GM18526 (cell line): ENCODE data around the gene RTN1.

Experiments used
- POLR2A ChIP-seq: IDR thresholded peaks from 3 replicates; pipeline ENCODE4 v1.6.1; 2011; ENCODE audit not compliant: insufficient read length; ENCODE audit errors: extremely low read depth

RTN1 gene

DNA sequence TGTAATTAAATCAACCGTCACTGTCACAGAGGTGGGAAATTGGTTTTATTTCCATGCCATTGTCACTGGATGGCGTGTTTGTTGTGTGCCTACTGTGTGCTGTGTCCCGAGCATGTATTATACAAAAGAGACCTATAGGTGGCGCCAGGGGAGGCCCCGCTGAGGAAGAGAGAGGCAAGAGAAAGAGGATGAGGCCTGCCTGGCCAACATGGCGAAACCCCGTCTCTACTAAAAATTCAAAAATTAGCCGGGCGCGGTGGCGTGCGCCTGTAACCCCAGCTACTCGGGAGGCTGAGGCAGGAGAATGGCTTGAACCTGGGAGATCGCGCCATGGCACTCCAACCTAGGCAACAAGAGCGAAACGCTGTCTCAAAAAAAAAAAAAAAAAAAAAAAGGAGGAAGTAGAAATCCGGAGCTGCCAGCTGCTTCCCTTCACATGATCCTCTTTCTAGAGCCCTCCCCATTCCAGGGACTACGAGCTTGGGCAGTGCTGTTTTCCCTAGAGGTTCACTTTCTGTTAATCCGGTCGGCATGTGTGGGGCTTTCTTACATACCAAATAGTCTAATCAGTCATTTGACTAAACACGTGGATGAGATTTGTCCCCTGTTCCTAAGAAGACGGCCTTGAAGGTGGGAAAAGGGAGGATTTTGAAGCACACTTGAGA, 287.6 kb downstream of the RTN1 start:
- TF ChIP-seq POLR2A = no peak

DNA sequence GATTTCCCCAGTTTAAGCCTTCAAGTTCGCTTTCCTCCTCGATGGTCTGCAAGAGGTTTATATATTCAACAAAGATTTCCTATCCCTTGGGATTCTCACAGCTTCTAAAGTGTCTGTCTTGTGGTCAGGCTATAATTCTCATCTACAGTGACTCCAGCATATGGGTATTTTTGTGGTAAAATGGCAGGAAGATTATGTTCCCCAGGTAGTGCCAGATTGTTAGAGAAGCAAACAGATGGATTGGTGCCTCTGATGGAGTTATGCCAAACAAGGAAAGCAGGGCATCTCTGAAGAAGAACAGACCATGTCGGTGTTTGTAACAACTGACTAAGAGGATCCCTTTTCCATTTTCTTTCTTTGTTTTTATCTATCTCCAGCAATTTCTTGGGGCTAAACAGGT, 288.4 kb downstream of the RTN1 start:
- no peak for TF ChIP-seq POLR2A

DNA sequence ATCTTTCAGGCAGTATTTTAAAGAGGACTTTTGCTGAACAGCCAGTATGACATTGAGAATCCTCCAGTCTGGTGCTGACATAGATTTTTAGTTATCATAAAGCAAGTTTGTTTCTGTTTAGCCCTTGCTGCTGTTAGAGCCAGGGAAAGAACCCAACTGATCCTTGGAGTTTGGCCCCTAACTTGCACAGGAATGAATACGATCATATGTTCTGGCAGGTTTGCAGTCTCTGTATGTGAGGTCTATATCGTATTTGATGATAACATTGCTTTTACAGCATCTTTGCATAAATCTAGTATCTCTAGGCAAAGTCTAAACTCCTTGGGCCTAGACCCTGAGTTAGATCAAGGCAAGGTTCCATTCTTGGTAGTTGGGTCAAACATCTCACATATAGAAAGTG, 289.7 kb downstream of the RTN1 start:
- TF ChIP-seq POLR2A = no peak

DNA sequence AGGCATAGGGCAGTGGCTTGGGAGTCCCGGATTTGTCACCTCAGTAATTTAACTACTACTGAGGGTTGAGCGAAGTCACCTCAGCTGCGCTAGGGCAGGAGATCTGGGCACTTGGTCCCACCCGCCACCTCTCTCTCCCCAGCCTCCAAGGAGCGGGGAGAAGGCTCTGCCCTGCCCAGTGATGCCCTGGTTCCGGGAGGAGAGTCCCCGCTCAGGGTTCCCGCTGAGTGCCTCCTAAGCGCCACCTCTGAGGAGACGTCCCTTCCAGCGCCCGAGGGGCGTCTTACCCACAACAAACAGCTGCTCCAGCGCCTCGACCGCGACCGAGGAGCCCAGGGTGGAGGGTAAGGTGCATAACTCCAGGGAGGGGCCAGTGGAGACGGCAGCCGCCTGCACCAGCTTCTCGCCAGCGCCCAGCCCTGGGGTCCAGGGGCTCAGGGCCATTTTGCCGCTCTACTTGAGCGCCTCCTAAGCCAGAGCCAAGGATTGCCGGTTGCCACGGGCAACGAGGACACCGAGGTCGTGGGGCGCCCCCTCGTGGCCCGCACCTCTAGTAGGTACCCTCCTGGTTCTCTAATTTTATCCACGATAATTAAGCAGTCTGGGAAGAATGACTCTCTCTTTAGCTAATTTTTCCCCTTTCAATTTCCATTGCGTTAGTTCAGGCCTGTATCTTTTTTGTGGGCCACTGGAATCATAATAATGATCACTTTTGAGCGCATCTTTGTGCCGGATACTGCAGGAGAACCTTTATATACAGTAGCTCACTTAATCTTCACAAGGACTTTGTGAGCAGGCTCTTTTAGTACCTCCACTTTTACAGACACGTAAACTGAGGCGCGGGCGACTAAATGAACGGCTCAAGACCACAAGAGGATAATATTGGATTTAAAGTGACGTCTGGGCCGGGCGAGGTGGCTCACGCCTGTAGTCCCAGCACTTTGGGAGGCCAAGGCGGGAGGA, 294.0 kb downstream of the RTN1 start, which contains the start of gene CCDC175:
Gene CCDC175, minus strand, starts transcription at position 481 of the 963 bp plus-strand sequence. Its CDS starts 37 bp downstream, at position 444.
- no peak for TF ChIP-seq POLR2A

DNA sequence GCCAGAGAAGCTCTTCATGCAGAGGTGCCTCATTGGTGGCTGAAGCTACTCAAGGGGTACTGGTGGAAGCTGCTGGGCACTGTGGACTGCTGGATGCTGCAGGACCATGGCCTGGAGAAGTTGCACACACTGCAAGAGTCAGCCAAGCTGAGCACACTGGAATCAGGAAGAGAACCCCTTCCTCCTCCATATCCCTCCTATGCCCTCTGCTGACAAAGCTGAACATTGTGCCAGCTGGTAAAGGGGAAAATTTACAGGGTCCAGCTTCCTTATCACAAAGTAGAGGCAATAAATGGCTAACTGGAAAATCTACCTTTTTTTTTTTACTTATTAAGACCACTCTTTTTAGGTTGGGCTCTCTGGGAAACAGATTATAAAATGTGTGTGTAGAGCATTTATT, 300.5 kb downstream of the RTN1 start:
- no peak for TF ChIP-seq POLR2A

DNA sequence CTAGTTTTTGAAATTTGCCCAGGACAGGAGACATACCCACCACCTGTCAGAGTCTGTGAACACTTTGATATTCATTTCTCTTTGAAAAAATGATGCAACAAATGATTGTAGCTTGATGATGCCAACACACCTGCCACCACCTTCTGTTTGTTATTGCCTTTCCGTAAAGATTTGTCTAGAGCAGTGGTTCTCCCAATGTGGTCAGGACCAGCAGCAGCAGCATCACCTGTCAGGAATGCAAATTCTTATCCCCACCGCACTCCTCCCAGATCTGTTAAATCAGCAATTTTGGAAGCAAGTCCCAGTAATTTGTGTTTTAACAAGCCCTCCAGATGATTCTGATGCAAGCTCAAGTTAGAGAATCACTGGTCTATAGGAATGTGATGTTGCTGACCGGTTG, 303.9 kb downstream of the RTN1 start:
- no peak for TF ChIP-seq POLR2A

DNA sequence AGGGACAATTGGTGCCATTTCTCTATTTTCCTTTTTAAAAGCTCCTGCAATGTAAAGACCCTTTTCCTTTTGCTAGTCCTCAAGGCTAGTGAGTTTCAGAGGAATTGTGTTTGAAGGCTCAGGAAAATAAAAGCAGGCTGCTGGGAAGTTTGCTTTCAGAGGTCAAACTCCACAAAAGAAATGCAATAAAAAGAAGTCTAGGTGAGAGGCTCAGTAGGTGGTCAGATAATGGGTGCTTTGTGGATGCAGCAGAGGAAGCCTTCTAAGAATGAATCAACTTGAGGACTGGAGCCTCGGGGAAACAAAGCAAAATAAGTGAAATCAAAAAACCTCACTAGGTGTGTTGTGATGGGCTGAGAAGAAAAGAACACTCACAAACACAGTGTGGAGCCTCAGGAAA, 304.3 kb downstream of the RTN1 start:
- no peak for TF ChIP-seq POLR2A

DNA sequence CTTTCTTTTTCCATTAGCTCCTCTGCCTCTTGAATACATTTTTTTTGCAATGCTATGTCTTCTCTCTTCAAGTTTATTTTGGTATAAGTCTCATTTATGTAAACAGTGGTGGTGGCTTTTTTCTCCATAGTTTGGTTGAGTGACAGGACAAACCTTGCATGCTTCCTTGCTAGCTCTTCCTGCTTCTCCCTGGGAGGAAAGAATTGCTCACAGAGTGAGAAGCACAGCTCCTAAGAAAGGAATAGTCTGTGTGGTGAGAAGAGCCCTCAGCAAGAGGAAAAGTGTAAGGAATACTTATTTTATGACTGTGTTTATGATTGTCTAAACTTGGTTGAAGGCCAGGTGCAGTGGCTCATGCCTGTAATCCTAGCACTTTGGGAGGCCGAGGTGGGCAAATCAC, 305.5 kb downstream of the RTN1 start:
- TF ChIP-seq POLR2A = no peak

DNA sequence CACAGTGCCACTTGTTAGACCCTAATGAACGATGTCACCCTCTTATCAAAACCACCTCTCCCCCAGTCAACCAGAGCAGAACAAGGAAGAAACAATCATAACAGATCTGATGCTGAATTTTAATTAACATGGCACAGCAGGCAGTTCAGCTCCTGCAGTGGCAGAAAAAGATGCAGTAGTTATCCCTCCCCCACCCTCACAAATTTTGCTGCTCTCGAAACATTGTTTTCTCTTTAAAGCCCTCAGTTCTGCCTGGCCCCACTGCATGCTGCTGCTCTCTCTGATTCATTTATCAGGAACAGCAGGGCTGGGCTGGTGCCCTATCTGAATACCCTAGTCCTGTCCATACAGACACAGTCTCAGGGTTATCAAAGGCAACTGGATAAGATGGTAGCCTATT, 306.2 kb downstream of the RTN1 start:
- no peak for TF ChIP-seq POLR2A

DNA sequence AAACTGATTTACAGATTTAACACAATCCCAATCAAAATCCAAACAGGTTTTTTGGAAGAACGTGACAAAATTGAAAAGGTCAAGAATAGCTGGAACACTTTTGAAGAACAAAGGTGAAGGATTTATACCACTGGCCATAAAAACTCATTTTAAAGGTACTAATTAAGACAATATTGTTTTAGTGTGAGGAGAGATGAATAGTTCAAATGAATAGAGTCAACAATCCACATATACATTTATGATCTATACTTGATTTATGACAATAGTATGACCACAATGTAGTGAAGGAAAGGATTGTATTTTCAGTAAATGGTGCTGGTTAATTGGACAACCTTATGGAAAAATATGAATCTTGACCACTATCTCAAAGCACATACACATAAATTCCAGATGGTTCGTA, 323.3 kb downstream of the RTN1 start:
- TF ChIP-seq POLR2A = no peak
